Mononuclear cell (primary cell): Measurements from ENCODE around the gene FLYWCH2. TPM values are rescaled to one million over a fixed set of nuclear protein-coding genes. Genes with fewer than 3 reads are reported as not detected.
"Not testable (repeated sequence)": the region's sequence is repeated elsewhere in the genome, so short reads cannot be mapped to it uniquely, and the experiment has no call there.

ENCODE experiments used
- H3K27me3 ChIP-seq: 2 replicates; pipeline ENCODE4 v1.6.0; 2011; ENCODE audit warnings: low read length, control low read depth; ENCODE audit not compliant: insufficient read depth
- H3K4me1 ChIP-seq: 2 replicates; pipeline ENCODE4 v1.5.1; 2011; ENCODE audit warnings: mild to moderate bottlenecking, low read length, control low read depth; ENCODE audit not compliant: insufficient read depth
- H3K4me3 ChIP-seq: 2 replicates; pipeline ENCODE4 v1.5.1; 2011; ENCODE audit warnings: mild to moderate bottlenecking, low read length, moderate library complexity
- H3K9me3 ChIP-seq: 2 replicates; pipeline ENCODE4 v1.5.1; 2011; ENCODE audit warnings: low read depth, mild to moderate bottlenecking, control low read depth, low read length
- total RNA-seq: library from RNA; depleted of rRNA; stranded (reverse); fragments of >200 nt; gene quantifications from one replicate; pipeline ENCODE4 v1.2.3, GENCODE V29; 2012

The FLYWCH2 gene
- total RNA-seq, 1 donor: 8.1 TPM

- Histone ChIP-seq H3K27me3 (no peaks in the 10 kb centered on the region), H3K9me3 (no peaks in the 10 kb centered on the region), H3K4me3 (no peak overlapping the region), H3K4me1 (peaks cover 35% of the 10 kb centered on the region)
Observed at GRCh38 chr16:2910441-2910969, 27.5 kb downstream of the FLYWCH2 start.

GRCh38 chr16:2911638-2912329 lies 28.8 kb downstream of the FLYWCH2 start, which contains the start of gene FLYWCH1:
Gene FLYWCH1 (plus strand): TSS chr16:2911931. CDS start chr16:2929686, 17,755 bp downstream.
- peak within 1 kb of the TSS; percentile 70 for H3K4me3 ChIP-seq
- no peaks in the 10 kb centered on the region for H3K9me3 ChIP-seq
- peaks cover 39% of the 10 kb centered on the region for H3K4me1 ChIP-seq
- H3K27me3 ChIP-seq: no peaks in the 10 kb centered on the region

GRCh38 chr16:2912330-2913199 lies 29.6 kb downstream of the FLYWCH2 start:
- no peaks in the 10 kb centered on the region for H3K9me3 ChIP-seq
- peaks cover 33% of the 10 kb centered on the region for H3K4me1 ChIP-seq
- H3K4me3 ChIP-seq: peak overlapping the region; percentile 70
- no peaks in the 10 kb centered on the region for H3K27me3 ChIP-seq

- Histone ChIP-seq H3K4me1 (peaks cover 33% of the 10 kb centered on the region), H3K4me3 (no peak overlapping the region), H3K9me3 (no peaks in the 10 kb centered on the region), H3K27me3 (no peaks in the 10 kb centered on the region)
Observed at GRCh38 chr16:2913603-2914002, 30.6 kb downstream of the FLYWCH2 start.

- H3K4me3 ChIP-seq: no peak overlapping the region
- no peaks in the 10 kb centered on the region for H3K27me3 ChIP-seq
- H3K9me3 ChIP-seq: no peaks in the 10 kb centered on the region
- H3K4me1 ChIP-seq: peaks cover 33% of the 10 kb centered on the region
Observed at GRCh38 chr16:2914233-2914632, 31.2 kb downstream of the FLYWCH2 start.

GRCh38 chr16:2915196-2915929 lies 32.3 kb downstream of the FLYWCH2 start:
- Histone ChIP-seq H3K27me3 (no peaks in the 10 kb centered on the region), H3K4me1 (peaks cover 33% of the 10 kb centered on the region), H3K4me3 (no peak overlapping the region), H3K9me3 (no peaks in the 10 kb centered on the region)

GRCh38 chr16:2919511-2920255 lies 36.7 kb downstream of the FLYWCH2 start:
- H3K4me3 ChIP-seq: no peak overlapping the region
- H3K4me1 ChIP-seq: peaks cover 14% of the 10 kb centered on the region
- H3K9me3 ChIP-seq: no peaks in the 10 kb centered on the region
- no peaks in the 10 kb centered on the region for H3K27me3 ChIP-seq

GRCh38 chr16:2923481-2923880 lies 40.5 kb downstream of the FLYWCH2 start:
- peaks cover 5% of the 10 kb centered on the region for H3K4me1 ChIP-seq
- H3K4me3 ChIP-seq: no peak overlapping the region
- H3K9me3 ChIP-seq: no peaks in the 10 kb centered on the region
- no peaks in the 10 kb centered on the region for H3K27me3 ChIP-seq

- Histone ChIP-seq H3K9me3 (no peaks in the 10 kb centered on the region), H3K4me1 (peaks cover 5% of the 10 kb centered on the region), H3K27me3 (no peaks in the 10 kb centered on the region), H3K4me3 (no peak overlapping the region)
Observed at GRCh38 chr16:2924901-2925755, 42.1 kb downstream of the FLYWCH2 start.

- no peaks in the 10 kb centered on the region for H3K9me3 ChIP-seq
- H3K4me3 ChIP-seq: no peak overlapping the region
- no peaks in the 10 kb centered on the region for H3K27me3 ChIP-seq
- H3K4me1 ChIP-seq: peaks cover 5% of the 10 kb centered on the region
Observed at GRCh38 chr16:2925951-2926649, 43.1 kb downstream of the FLYWCH2 start.

- Histone ChIP-seq H3K9me3 (no peaks in the 10 kb centered on the region), H3K4me1 (peaks cover 5% of the 10 kb centered on the region), H3K4me3 (no peak overlapping the region), H3K27me3 (no peaks in the 10 kb centered on the region)
Observed at GRCh38 chr16:2926650-2926999, 43.6 kb downstream of the FLYWCH2 start.

GRCh38 chr16:2927010-2927646 lies 44.1 kb downstream of the FLYWCH2 start:
- Histone ChIP-seq H3K4me1 (peaks cover 5% of the 10 kb centered on the region), H3K4me3 (no peak overlapping the region), H3K9me3 (no peaks in the 10 kb centered on the region), H3K27me3 (no peaks in the 10 kb centered on the region)

- not testable (repeated sequence) for H3K9me3 ChIP-seq, H3K27me3 ChIP-seq, H3K4me1 ChIP-seq, H3K4me3 ChIP-seq
Observed at GRCh38 chr16:2928151-2928550, 45.1 kb downstream of the FLYWCH2 start.
